Left colon (tissue), 2 donors: Measurements from ENCODE around the gene PLBD2. TPM values are rescaled to one million over a fixed set of nuclear protein-coding genes. Genes with fewer than 3 reads are reported as not detected.

Experiments used
- ATAC-seq: fragments of 200-7000 bp; cut with Tn5 transposase; one replicate; pipeline ENCODE4 v1.9.1; 2020; ENCODE audit warnings: mild to moderate bottlenecking, moderate library complexity
- DNase-seq, 2 donors: peaks; one replicate each; pipeline ENCODE4 v3.0.0-alpha.2; 2020
- intact Hi-C, 2 donors: fragments of 100-400 bp; cut with DNase I in 1 of 2; cut with micrococcal nuclease in 1 of 2; formaldehyde crosslinking; loops; one replicate each; pipeline versions ENCODE4 v1.11.2 to v1.14.0; 2022; cut with DNase I, micrococcal nuclease
- total RNA-seq, 2 donors: library from RNA; stranded (reverse); fragmentation: NEBNext Ultra II Directional; extraction: Animal tissue kit (Norgen Biotek cat#: 25700); gene quantifications; one replicate each; pipeline ENCODE4 v1.2.1, GENCODE V29; 2021
- donor health status: DM: no; HTN: no; CAD: no.
- donor health status: DM: yes; HTN: yes; CAD: no.

The PLBD2 gene
- total RNA-seq, 2 donors from 2014 or later, result 17.7 to 23.5 TPM

DNA sequence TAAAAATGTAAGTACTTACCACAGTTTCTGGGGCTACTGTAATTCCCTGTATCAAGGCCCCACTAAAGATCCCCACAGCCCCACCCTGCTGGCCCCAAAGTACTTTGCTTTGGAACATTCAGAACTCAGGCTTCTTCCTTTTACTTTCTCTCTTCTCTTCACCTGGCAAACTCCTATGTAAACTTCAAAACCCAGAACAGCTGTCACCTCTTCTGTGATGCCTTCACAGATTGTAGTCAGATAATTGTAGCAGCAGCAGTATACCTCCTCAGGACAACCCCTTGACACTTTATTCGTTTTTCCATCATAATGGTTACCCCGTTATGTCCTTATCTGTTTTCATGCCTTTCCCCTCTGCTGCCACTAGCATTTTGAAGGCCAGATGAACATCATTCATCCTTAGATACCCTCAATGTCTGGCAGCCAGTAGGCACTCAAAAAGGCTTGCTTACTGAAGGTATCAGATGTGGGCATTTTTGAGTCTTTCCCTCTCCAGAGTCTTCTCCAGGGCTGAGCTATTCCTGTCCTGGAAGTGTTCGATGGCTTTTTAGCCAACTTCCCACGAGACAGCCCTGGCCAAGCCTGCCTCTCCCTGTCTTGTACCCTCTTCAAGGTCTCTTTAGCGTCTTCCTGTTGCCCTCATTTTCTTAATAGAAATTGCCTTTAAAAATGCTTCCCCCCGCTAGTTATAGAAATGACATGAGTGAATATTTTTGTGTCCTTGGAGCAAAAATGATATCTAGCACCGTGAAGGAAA, 7.4 kb downstream of the PLBD2 start:
- intact Hi-C loops, result no loop called here
- no peak for DNase-seq
- no peak for ATAC-seq

DNA sequence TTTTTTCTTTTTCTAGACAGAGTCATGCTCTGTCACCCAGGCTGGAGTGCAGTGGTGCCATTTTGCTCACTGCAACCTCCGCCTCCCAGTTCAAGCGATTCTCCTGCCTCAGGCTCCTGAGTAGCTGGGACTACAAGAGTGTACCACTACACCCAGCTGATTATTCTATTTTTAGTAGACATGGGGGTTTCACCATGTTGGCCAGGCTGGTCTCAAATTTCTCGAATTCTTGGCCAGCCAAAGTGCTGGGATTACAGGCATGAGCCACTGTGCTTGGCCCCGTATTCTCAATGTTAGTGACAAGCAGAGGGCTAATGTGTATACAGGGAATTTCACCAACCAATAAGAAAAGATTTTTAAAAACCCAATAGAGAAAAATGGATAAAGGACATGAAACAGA, 8.4 kb downstream of the PLBD2 start:
- DNase-seq, result no peak
- intact Hi-C loops, result no loop called here
- no peak for ATAC-seq

DNA sequence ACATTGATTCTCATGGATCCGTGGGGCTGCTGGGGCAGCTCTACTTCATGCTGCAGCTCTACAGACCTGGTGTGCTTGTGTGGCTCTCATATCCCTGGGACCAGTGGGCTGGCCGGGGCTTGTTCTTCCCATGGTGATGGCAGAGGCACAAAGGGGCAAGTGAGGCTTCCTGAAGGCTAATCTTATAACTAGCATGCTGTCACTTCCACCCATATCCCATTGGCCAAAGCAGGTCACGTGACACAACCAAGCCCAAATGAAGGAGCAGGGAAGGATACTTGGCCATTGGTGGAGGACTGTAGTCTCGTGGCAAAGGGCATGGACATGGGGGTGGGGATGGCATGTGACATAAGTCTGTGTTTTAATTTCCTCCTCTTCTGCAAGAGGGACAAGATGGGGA, 9.9 kb downstream of the PLBD2 start:
- intact Hi-C loops, result no loop called here

DNA sequence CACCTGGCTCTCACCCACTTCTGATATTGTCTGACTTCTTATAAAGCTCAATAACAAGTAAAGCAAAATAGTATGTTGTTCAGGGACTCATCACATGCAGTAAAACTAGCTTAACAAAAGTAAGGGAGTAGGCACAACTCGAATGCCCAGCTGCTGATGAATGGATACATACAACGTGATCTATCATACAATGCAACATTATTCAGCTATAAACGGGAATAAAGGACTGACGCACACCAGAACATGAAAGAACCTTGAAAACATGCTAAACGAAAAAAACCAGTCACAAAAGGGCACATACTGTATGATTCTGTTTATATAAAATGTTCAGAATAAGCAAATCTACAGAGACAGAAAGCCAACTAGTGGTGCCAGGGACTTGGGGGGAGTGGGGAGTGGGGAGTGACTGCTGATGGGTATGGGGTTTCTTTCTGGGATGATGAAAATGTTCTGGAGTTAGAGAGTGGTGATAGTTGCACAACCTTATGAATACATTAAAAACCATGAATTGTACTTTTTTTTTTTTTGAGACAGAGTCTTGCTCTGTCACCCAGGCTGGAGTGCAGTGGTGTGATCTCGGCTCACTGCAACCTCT, 11.1 kb downstream of the PLBD2 start:
- ATAC-seq (no peak), DNase-seq (no peak)
- intact Hi-C loops, result no loop called here

More for the DNA sequence above, 9.9 kb downstream of the PLBD2 start:
- ATAC-seq (no peak), DNase-seq (no peak)

DNA sequence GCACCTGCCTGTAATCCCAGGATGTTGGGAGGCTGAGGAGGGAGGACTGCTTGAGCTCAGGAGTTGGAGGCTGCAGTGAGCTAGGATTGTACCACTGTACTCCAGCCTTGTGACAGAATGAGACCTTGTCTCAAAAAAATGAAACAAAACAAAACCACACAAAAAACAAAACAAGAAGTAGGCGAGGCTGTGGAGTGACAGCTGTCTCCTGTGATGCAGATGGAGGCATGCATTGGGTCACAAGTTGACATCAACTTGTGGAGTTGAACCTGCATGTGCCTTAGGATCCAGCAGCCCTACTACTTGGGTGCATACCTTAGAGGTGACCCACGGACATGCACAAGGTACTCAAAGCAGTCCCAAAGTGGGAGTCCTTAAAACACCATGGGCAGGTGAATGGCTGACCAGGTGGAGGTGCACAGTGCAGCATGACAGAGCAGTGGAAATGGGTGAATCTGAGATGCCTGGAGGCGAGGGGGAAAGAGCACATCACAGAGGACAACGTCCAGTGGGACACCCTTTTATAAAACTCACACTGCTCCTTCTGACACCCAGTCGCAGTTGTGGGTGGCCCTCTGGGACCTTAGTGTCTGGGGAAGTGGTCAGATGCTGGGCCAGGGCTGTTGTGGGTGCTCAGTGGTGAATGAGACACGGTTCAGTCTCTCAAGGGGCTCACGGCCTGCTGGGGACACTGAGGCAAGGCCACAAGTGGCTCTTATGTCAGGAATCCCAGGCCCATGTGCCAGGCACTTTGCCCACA, 12.7 kb downstream of the PLBD2 start:
- DNase-seq, result no peak
- intact Hi-C loops, result no loop called here
- no peak for ATAC-seq

DNA sequence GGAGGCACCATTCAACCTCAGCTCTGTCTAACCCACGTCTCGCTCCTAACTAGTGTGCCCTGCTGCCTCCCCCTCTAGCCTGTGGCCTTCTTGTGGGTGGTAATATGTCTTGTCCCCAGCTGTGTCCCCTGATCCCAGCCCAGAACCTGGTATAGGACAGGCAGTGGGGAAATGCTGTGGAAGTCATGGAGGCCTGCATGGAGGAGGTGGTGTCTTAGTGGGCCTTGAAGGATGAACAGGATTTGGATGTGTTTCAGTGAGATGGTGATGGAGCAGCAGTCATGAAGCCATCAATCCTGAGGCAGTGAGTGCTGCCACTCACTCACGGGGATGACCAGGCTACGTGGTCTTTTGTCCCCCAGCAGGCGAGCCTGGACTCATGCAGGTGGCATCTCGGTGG, 13.4 kb downstream of the PLBD2 start:
- DNase-seq, result no peak
- intact Hi-C loops, result no loop called here
- no peak for ATAC-seq

DNA sequence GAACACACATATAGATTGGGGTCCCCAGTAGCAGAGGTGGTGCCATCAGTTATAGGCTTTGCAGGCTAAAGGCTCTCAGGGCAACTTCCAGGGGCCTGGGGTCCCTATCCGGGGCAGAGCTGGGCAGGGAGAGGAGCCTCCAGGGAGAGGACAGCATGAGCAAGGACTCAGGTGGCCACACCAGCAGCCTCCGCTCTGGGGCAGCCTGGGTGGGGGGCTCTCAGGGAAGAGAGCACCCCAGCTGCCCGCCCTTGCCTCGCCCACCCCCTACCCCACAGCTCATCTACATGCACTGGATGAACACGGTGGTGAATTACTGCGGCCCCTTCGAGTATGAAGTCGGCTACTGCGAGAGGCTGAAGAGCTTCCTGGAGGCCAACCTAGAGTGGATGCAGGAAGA, 14.0 kb downstream of the PLBD2 start:
- intact Hi-C loops, result no loop called here
- ATAC-seq, result no peak
- no peak for DNase-seq

DNA sequence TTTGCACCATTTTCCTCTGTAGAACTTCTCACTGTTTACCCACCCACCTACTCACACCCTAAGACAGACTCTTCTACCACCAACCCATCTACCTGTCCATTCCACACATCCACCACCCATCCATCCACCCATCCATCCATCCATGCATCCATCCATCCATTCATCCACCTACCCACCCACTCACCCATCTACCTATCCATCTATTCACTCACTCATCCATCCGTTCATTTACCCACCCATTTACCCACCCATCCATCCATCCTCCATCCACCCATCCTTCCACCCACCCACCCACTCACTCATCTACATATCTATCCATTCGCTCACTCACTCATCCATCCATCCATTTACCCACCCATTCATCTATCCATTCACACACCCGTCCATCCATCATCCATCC, 15.1 kb downstream of the PLBD2 start:
- ATAC-seq (no peak), DNase-seq (no peak)
- intact Hi-C loops, result no loop called here

DNA sequence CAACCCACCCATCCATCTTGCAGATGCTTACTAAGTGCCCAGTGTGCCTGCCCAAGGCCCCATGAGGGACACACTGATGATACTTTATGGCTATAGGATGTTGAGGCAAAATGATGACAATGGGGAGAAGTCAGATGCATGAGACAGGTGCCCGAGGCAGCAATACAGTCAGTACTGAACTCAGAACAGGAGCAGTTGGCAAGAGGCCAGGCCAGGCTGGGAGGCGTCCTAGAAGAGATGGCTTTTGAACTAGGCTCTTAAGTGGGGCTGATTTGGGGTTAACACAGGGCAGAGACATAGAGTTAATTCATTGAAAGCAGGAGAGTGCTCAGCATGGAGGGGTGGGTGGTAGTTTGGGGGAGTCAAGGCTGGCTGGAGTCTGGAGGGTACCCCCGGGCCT, 15.6 kb downstream of the PLBD2 start:
- no peak for ATAC-seq
- intact Hi-C loops, result no loop called here
- peak in 1 of 2 donors; percentile 18 for DNase-seq

DNA sequence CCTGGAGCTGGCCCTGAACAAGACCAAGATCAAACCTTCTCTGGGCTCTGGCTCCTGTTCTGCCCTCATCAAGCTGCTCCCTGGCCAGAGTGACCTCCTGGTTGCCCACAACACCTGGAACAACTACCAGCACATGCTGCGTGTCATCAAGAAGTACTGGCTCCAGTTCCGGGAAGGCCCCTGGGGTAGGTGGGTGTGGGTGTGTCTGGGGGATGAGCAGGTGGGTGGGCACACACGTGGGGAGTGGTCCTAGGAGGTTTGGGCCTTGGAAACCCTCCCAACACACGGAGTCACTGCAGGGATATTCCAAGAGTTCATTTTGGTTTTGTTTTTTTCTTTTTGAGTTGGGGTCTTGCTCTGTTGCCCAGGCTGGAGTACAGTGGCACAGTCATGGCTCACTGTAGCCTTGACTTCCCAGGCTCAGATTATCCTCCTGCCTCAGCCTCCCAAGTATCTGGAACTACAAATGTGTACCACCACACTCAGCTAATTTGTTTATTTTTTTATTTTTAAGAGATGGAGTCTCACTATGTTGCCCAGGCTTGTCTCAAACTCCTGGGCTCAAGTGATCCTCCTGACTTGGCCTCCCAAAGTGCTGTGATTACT, 16.5 kb downstream of the PLBD2 start:
- intact Hi-C loops, result no loop called here
- no peak for DNase-seq
- ATAC-seq, result no peak

DNA sequence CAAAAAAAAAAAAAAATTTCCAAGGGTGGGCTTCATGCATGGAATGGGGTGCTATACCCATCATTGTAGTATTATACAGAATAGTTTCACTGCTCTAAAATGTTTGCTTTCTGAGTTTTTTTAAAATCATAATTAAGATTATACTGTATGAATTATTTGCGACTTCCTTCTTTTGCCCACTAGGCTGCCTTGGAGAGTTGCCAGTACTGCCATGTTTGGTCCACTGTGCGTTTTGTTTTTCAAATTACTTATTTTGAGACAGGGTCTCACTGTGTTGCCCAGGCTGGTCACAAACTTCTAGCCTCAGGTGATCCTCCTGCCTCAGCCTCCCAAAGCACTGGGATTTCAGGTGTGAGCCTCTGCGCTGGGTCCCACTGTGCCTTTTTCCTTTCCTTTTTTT, 19.9 kb downstream of the PLBD2 start:
- intact Hi-C loops, result no loop called here
- DNase-seq, result no peak
- ATAC-seq, result no peak

DNA sequence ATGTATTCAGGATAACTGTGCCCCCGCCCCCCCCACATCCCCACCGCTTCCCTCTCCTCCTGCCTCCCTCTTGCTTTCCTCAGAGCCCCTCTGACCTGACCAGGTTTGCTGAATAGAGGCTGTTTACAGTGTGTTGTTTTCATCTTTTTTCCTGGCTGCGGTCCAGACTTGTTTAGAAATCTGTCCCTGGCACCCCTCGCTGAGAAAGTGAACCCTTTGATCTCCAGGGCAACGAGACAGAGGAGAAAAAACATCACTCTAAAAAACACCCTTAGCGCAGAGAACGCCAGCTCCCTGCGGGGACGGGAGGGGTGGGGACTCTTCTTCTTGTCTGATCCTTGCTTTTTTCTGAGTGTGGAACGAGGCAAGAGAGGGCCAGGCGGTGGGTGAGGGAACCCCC, 22.8 kb downstream of the PLBD2 start:
- ATAC-seq (no peak), DNase-seq (no peak)
- intact Hi-C loops, result no loop called here

DNA sequence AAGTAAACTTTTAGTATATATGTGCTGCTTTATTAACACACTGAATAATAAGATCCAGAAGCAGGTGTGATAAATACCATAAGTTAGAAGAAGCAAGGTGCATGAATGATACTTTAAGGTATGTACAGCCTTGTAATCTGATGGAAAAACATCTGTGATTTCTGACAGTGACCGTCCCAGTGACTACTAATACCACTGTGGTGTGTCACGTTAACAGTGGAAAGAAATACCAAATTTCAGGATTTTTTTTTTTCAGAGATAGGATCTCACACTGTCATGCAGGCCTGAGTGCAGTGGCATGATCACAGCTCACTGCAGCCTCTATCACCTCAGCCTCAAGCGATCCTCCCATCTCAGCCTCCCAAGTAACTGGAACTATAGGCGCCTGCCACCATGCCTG, 23.8 kb downstream of the PLBD2 start:
- intact Hi-C loops, result no loop called here
- no peak for ATAC-seq
- DNase-seq, result no peak

DNA sequence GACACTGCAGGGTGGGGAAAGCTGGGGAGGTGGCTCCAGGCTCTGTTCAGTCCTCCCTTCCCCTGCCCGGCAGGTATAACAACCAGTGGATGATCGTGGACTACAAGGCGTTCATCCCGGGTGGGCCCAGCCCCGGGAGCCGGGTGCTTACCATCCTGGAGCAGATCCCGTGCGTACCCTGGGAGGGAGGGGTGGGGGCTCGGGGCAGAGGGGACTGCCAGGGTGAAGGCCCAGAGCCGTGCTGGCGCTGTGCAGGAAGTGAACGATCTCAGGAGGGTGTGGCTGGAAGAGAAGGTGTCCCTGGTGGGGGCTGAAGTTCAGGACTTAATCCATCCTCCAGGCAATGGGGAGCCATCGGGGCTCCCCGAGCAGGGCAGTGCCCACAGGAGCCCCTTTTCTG, 26.4 kb downstream of the PLBD2 start:
- ATAC-seq, result no peak
- no peak for DNase-seq
- intact Hi-C loops, result no loop called here

DNA sequence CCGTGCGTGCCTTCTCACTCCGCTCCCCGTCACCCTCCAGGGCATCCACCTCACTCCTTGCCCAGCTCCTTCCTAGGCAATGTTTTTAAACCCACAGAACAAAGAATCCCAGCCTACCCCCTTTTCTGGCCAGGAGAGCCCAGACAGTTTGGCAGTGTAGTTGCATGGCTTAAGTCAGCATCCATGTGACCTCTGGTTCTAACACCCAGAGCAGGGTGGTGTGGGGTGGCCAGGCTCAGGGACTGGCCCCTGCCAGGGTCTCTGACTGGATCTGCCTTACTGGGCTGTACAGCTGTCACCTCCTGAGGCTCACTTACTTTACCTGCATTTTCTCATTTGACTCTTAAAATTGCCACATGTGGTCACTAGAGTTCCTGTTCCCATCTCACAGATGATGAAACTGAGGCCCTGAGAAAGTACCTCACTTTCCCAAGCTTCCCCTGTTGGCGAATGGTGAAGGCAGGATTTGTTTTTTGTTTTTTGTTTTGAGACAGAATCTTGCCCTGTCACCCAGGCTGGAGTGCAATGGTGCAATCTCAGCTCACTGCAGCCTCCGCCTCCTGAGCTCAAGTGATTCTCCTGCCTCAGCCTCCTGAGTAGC, 27.0 kb downstream of the PLBD2 start:
- intact Hi-C loops, result no loop called here
- DNase-seq, result no peak
- ATAC-seq, result no peak

DNA sequence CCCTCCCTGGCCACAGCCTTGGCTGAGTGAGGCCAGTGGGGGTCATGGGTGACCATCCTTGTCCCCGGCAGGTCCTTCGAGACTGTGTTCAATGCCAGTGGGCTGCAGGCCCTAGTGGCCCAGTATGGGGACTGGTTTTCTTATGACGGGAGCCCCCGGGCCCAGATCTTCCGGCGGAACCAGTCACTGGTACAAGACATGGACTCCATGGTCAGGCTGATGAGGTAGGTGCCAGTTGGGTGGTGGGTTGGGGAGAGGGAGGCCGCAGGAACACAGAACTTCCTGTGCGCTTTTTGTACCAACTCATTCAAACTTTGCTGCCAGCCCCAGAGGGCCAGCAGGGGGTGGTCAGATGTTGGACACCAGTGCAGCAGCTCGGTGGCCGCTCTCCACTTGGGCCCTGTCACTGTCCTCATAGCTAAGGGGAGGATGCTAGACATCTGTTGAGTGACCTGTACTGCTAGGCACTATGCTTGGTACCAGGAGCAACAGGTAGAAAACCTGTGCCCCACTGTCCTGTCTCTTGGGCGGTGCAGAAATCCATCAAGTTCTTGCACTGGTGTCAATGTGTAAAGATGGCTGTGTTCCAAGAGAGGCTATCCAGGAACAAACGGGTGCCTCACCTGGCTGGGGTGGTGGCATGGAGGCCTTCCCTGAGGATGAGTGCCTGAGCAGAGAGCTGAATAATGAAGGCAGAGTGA, 28.6 kb downstream of the PLBD2 start:
- ATAC-seq (no peak), DNase-seq (no peak)
- intact Hi-C loops, result no loop called here

DNA sequence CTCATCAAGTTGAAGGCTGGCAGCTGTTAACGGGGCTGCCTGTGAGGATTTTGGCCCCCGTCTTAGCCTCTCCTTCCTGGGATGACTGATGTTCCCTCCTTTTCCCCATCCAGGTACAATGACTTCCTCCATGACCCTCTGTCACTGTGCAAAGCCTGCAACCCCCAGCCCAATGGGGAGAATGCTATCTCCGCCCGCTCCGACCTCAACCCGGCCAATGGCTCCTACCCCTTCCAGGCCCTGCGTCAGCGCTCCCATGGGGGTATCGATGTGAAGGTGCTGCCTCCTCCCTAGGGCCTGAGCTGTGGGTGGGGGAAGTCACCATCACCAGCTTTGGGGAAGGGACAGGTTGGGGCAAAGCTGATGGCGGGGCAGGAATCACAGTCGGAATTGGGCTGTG, 29.2 kb downstream of the PLBD2 start:
- DNase-seq, result no peak
- no peak for ATAC-seq

DNA sequence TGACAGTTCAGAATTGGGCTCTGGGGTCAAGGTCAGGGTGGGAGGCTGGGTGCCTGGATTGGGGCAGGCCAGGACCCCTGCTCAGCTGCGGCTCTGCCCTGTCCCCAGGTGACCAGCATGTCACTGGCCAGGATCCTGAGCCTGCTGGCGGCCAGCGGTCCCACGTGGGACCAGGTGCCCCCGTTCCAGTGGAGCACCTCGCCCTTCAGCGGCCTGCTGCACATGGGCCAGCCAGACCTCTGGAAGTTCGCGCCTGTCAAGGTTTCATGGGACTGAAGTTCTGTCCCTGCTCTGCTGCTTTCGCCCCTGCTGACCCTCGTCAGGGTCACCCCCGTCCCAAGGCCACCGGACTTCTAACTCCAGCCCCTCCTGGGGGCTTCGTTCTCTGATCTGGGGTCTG, 30.0 kb downstream of the PLBD2 start:
- DNase-seq (no peak), ATAC-seq (no peak)
- intact Hi-C loops, result no loop called here

More for the DNA sequence above, 29.2 kb downstream of the PLBD2 start:
- intact Hi-C loops, result no loop called here
